Stimulated activated CD8-positive, alpha-beta memory T cell treated with anti-CD3 and anti-CD28 coated beads, Interleukin-7, amount 100 ng/mL, for 48 hours (primary cell): ENCODE results near the gene CEP19.
"Not testable (repeated sequence)": the region's sequence is repeated elsewhere in the genome, so short reads cannot be mapped to it uniquely, and the experiment has no call there.

Experiments
- DNase-seq, 2 donors: peaks; one replicate each; pipeline ENCODE4 v3.0.0-alpha.2; 2020; ENCODE audit warnings: low read depth in 1 of 2; ENCODE audit errors: extremely low read depth in 1 of 2

CEP19 gene, protein sequence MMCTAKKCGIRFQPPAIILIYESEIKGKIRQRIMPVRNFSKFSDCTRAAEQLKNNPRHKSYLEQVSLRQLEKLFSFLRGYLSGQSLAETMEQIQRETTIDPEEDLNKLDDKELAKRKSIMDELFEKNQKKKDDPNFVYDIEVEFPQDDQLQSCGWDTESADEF

DNA sequence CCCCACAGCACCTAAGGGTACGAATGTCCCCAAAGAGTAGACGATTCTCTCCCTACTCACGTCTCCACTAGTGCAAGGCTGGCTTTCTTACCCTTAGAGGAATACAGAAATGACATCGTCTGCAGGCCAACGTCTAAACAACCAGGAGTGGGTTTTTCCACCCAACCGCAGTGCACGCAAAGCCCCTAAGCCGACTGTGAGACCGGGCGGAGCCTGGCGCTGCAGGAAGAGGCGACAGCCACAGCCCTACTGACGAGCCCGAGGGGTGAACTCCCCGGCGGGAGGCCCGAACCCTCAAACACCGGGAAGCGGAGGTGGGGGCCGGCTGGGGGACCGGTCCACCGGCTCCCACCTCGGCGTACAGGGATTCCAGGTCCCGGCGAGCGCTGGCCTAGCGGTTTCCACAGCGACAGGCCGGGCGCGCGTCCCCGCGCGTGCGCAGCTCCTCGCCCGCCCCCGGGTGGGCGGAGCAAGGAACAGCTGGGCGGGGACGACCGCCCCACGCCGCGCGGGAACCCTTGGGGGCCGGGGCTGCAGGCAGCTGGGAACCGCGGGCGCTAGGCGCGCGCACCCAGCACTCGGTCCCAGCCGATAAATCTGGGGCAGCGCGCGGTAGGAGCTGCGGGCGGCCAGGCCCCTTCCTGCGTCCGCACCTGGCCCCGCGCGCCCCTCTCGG, at the start of gene CEP19, which contains the start of gene PIGX:
TSS of gene CEP19 (minus strand) at position 413 of the 676 bp plus-strand sequence. CDS start 3,593 bp downstream, outside the sequence.
TSS of gene PIGX (plus strand) at position 540 of the 676 bp plus-strand sequence.
- DNase-seq, result peak; percentile 84 to 88

DNA sequence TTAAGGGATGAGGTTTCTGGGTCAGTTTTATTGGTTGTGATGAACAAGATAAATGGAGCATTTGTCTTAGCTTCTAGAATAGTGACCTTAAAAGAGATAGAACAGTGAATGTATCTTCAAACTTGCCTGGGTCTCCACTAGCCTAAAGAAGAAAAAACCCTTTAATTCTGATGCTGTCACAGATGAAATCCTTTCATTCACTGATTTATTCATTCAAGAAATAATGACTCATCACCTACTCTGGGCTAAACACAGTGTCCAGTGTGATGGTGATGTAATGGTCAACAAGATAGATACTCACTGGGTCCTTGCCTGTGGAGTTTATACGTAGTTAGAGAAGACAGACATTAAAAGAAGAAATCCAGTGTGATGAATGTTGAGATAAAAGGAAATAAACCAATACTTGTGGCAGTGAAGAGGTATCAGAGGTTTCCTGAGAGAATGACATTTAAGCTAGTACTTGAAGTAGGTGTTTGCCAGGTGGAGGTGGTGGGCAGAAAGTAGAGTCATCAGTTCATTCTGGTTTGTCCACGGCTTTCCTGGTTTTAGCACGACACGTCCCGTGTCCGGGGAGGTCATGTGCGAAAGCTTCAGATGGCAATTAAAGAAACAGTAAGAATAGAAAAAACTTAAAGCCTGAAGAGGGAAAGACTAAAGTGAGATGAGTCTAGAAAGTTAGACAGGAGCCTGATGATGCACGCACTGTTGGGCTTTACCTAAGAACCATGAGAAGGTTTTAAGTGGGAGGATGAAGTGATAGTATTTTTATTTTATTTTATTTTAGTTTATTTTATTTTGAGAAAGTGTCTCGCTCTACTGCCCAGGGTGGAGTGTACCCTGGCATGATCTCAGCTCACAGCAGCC, 46.1 kb upstream of the CEP19 start:
- DNase-seq, result no peak

DNA sequence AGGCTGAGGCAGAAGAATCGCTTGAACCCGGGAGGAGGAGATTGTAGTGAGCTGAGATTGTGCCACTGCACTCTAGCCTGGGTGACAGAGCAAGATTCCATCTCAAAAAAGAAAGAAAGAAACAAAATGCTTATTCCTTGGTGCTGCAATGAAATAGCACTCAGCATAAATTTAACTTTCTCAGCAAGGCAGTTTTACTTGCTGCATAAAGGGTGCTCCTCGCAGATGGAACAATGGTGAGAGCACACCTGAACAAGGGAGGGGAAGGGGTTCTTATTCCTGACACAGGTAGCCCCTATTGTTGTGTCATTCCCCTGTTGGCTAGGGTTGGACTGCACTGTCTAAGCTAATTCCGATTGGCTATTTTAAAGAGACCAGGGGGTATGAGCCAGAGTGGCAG, 44.7 kb upstream of the CEP19 start:
- DNase-seq, result no peak

DNA sequence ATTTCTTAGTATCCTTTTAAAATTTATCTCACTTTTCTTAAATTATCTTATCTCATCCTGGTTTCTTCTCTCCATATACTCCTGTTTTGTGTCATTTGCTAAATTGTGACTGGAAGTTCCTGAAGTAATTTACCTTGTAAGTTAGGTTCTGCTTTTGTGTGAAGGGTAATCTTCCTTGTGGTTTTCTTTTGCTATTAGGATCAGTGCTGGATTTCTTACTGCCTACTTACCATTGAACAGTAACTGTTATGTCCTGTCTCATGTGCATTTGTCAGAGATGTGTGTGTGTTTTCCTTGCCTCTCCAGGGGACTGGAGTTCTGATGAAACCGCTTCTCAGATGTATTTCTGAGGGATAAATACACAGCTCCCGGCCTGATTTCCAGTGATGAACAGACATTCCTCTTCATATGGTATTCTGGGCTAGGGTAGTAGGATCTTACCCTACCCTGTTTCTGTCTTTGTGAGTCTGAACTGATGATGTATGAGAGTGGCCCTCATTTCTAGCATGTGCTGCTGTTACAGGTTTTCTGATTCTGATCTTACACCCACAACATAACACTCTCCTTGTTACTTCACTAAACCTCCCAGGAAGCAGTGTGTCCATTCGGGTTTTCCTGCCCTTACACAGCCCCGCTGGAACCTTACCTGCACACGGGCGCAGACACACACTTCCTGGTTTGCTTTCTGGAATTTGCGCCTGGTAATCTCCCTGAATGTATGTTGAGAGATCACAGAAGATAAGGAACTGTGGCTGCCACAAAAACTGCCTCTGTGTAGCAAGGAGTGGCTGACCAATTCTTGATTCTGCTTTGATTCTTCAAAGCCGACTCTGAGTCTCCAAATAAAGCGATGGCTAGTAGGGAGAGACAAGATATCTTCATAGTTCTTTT, 42.3 kb upstream of the CEP19 start:
- DNase-seq, result no peak

DNA sequence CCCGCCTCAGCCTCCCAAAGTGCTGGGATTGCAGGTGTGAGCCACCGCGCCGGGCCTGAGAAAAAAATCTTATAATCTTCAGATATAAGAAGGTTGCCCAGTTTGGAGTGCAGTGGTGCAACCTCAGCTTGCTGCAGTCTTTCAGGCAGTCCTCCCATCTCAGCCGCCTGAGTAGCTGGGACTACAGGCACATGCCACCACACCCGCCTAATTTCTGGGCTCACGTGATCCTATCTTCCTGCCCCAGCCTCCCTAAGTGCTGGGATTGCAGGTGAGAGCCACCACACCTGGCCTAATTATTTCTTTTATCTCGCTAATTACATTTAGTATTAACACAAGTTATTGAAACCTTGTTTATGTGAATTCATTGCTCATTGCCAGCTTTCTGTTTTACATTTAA, 41.2 kb upstream of the CEP19 start:
- DNase-seq, result no peak

DNA sequence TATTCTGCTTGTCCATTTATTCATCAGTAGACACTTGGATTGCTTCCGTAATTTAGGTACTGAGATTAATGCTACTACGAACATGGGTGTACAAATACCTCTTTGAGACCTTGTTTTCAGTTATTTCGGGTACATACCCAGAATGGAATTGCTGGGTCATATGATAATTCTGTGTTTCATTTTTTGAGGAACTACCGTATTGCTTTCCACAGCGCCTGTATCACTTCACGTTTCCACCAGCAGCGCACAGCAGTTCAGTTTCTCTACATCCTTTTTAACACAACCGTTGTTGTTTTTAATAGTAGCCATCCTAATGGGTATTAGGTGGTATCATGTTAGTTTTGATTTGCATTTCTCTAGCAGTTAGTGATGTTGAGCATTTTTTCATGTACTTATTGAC, 37.1 kb upstream of the CEP19 start:
- DNase-seq, result no peak

DNA sequence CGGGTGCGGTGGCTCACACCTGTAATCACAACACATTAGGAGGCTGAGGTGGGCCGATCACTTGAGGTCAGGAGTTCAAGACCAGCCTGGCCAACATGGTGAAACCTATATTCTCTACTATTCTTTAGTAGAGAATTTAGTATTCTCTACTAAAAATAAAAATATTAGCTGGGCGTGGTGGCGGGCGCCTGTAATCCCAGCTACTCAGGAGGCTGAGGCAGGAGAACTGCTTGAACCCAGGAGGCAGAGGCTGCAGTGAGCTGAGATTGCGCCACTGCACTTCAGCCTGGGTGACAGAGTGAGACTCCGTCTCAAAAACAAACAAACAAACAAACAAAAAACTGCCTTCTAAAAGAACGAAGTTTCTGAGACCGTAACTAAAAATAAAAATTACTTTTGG, 31.5 kb upstream of the CEP19 start:
- DNase-seq, result not testable (repeated sequence)

DNA sequence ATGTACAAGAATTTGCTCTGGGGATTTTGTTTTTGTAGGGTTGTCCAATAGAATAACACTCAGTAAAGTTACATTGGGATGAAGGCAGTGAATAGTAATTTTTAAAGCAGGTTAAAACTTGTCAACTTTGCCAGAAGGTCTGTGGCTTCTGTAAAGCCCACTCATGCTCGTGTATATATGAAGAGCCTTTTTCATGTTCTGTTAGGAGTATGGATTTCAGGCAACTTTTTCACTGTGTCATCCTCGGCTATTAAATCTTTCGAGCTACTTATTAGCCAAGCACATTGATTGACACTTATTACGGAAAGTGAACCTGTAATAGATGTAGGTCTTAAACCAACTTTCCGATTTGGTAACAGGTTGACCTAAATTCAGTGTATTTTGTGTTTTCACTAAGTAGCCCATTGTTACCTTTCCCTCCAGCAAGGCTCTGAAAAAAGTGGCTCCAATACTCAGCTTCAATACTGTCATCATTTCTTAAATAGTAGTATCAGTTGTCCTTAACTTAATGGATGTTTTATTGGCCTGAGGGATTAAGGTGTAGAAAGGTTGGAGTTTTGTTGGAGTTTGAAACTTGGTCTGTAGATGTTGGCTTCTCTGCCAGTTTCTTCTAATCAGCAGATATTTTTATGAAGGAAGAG, 29.3 kb upstream of the CEP19 start:
- no peak for DNase-seq

DNA sequence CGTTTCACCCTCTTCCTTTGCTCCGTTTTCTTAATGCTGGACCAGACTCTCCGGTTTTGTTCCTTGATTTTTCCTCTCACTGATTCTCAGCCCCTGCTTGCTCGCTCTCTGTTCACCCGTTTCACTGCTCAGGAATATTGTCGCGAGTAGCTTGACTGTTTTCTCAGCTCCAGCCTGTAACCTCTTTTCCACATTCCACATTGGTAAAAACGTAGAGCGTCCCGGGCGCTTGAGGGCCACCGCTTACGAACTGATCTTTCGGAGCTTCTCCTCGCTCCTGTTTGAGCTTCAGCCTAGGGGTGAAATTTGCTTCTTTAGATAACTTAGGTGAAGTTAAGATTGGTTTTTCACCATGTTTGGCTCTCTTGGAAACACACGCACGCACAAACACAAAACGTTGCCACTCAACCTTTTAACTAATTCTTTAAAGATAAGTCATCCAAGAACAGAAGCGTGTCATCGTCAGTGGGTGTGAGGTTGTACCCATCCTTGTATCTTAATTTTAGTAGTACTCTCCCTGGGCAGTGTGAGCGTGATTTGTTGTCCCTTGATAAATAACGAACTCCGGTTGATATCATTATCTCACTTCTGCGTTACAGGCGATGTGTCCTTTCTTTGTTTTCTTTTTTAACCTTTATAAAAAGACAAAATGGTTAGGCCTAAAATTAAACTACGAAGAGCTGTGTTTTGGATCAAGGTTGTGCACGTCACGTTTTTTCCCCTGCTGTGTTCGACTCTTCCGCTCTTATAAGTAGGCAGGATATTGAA, 28.6 kb upstream of the CEP19 start:
- peak in 1 of 2 donors; percentile 32 for DNase-seq

DNA sequence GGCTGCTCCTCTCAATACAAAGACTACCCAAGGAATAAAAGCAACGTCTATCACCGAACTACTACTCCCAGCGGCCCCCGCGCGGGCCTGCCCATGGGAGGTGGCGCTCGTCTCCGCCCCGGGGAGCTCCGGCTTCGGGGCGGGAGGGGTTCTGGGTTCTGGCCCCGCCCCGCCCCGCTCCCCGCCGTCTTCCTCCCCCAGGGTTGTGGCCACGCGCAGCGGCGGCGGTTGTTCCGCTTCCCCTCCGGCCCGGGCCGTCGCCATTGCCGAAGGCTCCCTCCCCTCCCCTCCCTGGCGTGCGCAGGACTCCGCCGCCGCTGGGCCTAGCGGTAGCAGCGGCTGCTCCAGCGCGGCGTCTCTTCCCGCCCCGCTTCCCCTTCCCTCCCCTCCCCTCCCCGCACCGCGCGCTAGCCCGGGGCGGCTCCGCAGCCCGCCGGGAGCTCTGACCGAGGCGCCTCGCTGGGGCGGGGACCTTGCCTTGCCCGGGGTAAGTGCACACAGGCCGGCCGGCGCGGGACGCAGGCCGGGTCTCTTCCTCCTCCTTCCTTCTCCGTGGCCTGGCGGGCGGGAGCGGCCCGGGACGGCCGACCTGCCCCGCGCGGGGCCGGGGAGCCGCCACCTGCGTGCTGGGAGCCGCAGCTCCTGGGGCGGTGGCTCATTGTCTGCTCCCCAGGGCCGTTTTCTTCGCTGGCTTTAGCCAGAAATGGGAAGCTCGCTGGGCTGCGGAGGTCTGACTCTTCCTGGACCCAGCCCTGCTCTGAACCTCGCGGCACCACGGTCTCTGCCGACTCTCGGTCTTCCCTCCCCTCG, 27.8 kb upstream of the CEP19 start, which contains the start of gene PAK2:
TSS of gene PAK2 (plus strand) at position 187 of the 810 bp plus-strand sequence. CDS start 42,790 bp downstream, outside the sequence.
- peak; percentile 81 to 83 for DNase-seq

DNA sequence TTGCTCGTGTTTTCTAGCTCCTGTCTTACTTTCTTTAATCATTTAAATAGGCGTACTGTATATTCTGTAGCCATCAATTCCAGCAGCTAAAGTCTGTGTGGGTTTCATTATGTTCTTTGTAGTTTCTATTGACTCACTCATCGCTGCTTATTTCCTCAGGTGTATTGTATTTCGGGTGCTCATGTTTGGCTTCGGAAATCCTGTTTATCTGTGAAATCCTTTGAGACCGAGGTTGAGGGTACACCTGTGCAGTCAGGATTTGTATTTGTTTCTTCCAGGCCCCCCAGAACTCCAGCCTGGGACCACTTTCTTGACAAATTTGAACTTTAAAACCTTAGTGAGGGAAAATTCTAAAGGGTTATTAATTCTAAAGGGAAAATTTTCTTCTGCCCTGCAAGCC, 25.6 kb upstream of the CEP19 start:
- DNase-seq, result no peak

DNA sequence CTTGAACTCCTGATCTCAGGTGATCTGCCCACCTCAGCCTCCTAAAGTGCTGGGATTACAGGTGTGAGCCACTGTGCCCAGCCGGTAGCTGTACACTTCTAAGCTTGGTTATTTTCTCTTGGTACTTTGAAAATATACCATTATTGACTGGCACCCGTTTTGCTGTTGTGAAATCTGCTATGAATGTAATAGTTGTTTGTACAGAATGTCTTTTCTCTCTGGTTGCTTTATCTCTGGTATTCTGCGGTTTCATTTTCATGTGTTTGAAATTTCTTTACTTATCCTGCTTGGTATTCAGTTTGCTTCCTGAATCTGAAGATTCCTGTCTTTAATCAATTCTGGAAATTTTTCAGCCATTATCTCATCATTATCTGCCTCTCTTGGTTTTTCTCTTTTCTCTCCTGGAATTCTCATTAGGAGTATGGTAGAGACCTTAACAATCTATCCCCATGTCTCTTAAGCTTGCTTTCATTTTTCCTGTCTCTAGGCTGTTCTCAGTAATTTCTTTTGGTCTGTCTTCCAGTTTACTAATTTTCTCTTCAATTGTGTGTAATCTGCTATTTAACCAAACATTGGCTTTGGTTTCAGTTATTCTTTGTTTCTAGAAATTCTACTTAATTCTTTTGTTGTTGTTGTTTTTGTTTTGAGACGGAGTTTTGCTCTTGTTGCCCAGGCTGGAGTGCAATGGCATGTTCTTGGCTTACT, 24.8 kb upstream of the CEP19 start:
- DNase-seq, result no peak

DNA sequence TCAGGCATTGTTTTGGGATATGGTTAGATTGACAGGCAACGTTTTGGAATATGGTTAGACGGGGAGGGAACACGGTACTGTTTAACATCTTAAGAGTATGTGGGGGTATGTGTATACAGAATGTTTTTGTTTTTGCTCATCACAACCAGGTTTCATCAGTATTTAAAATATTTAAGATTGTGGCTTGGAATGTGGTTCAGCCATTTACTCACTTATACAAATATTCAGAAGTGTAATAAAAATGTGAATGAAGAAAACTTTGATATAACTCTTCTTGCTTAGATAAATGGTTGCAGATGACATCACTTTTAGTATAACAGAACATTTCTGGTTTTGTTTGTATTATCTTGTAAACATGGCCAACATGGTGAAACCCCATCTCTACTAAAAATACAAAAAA, 23.7 kb upstream of the CEP19 start:
- DNase-seq, result no peak

DNA sequence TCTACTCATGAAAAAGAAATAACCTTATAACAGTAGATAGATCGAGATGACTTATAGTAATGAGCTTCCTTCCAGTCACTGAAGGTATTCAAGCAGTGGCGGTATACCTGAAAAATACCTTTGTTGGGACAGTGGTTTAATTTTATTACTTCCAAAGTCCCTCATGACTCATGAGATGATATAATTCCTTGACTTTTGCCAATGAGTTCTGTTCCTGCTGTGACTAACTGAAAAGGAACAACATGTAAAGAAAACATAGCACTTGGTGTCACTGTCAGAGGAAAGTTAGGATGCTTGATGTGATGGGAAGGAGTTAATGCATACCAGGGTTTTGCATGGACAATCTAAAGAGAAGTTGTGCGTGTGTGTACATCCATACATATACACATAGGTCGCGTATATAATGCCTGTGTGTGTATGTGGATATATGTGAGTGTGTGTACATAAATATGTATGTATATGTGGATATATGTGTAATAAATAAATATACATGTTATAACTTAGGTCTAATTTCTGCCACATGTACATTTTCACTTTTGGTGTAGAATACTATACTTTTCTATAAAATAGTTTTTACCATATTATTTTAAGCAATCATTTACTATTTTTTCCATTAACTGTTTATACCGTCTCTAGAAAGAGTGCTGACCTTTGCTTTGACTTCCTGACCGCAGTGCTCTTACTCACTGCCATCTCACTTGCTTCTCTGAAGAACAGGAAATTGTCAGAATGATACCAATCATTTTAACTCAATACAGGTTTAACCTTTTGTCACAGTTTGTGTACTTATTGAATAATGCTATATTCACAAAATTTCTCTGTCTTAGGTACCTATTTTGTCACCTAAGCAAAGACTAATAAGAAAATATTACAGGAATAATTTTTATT, 15.0 kb upstream of the CEP19 start:
- peak in 1 of 2 donors; percentile 18 for DNase-seq

DNA sequence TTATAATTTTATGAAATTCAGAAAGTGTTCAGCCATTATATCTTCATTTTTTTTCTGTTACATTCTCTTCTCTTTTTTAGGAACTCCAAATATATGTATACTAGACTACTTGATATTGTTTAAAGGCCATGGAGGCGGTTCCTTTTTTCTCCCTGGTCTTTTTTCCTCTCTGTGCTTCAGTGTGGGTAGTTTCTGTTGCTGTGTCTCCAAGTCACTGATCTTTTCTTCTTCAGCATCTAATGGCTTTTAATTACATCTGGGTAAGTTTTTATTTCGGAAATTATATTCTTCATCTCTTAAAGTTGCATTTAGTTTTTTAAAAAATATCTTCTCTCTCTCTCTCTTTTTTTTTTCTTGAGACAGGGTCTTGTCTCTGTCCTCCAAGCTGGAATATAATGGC, 9.0 kb upstream of the CEP19 start:
- DNase-seq, result no peak

DNA sequence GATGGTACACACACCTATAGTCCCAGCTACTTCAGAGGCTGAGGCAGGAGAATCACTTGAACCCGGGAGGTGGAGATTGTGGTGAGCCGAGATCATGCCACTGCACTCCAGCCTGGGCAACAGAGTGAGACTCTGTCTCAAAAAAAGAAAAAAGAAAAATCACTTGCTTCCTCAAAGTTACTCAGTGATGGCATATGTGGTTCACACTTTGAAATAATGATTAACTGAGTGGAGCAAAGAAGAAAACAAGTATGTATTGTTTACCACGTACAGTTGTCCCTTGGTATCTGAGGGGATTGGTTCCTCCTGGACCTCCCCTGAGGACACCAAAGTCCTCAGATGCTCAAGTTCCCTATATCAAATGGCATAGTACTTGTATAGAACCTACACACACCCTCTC, 5.1 kb upstream of the CEP19 start:
- DNase-seq, result not testable (repeated sequence)
